K562 (cell line): Measurements from ENCODE around the gene ERN1. TPM values are rescaled to one million over a fixed set of nuclear protein-coding genes. Genes with fewer than 3 reads are reported as not detected.

Source experiments
- ATAC-seq: fragments of 200-7000 bp; cut with Tn5 transposase; 3 replicates; pipeline ENCODE4 v1.9.1; 2020; ENCODE audit warnings: moderate library complexity
- BruUV-seq: library from RNA; stranded (reverse); fragments of 400-500 nt; replicated peaks from 2 replicates; lab custom pipeline; 2021; lab: Mats Ljungman, UMichigan
- CTCF ChIA-PET: fragments of 300-600 bp; formaldehyde crosslinking; extraction: SDS; loops from one replicate; lab custom pipeline; 2021; ENCODE audit warnings: low intra/inter-chr PET ratio; lab: Yijun Ruan, JAX
- POLR2A ChIA-PET: fragments of 300-600, 350-650 bp; sonication (Branson Sonifier 250); formaldehyde crosslinking; extraction: SDS; loops from one replicate; lab custom pipeline; 2021; ENCODE audit warnings: antibody characterized with exemption, inconsistent platforms; lab: Yijun Ruan, JAX
- DNase-seq, 4 experiments: peaks; one replicate each; pipeline versions ENCODE4 v3.0.0 to v3.0.0-alpha.2; 2011 to 2018; ENCODE audit warnings: low spot score in 3 of 4, mixed read lengths in 3 of 4; ENCODE audit errors: extremely low read depth in 1 of 4
- FAIRE-seq: peaks from 2 replicates; lab custom pipeline; 2011; peaks lifted over from hg19 to GRCh38; lab: Jason Lieb, UNC
- H2AFZ ChIP-seq: 2 replicates; pipeline ENCODE4 v1.6.0; 2011; ENCODE audit warnings: low read depth, low read length, control low read depth, inconsistent platforms
- H3K27ac ChIP-seq: fragments of 200-600 bp; 3 replicates; pipeline ENCODE4 v1.8.0; 2011; ENCODE audit warnings: low read depth, mild to moderate bottlenecking, control low read depth, inconsistent platforms, low read length, moderate library complexity, mixed read lengths; ENCODE audit errors: extremely low read depth
- H3K27me3 ChIP-seq, 2 experiments: fragments of 300-600 bp in 1 of 2; 2 replicates in 1 of 2; 3 replicates in 1 of 2; pipeline versions ENCODE4 v1.6.0 to v1.8.0; 2011; ENCODE audit warnings: inconsistent platforms in 2 of 2, low read length in 2 of 2, mild to moderate bottlenecking in 1 of 2, mixed read lengths in 1 of 2, moderate library complexity in 1 of 2; ENCODE audit not compliant: control insufficient read depth in 2 of 2, insufficient read depth in 2 of 2
- H3K36me3 ChIP-seq: fragments of 300-600 bp; 3 replicates; pipeline ENCODE4 v1.8.0; 2011; ENCODE audit warnings: mild to moderate bottlenecking, low read length, inconsistent platforms; ENCODE audit not compliant: control insufficient read depth, insufficient read depth
- H3K4me1 ChIP-seq, 2 experiments: fragments of 200-600 bp in 1 of 2; replicated peaks in 1 of 2; 2 replicates in 1 of 2; 3 replicates in 1 of 2; pipeline versions ENCODE4 v1.5.1 to v1.8.0; 2011; ENCODE audit warnings: inconsistent platforms in 2 of 2, low read length in 2 of 2, mild to moderate bottlenecking in 1 of 2, mixed read lengths in 1 of 2, moderate library complexity in 1 of 2; ENCODE audit not compliant: control insufficient read depth in 2 of 2, insufficient read depth in 2 of 2
- H3K4me2 ChIP-seq: 2 replicates; pipeline ENCODE4 v1.6.1; 2011; ENCODE audit warnings: low read length, control low read depth, inconsistent platforms, mixed read lengths; ENCODE audit not compliant: insufficient read depth
- H3K4me3 ChIP-seq: fragments of 200-600 bp; sonication (generic), shearing (Covaris generic); 2 replicates; pipeline ENCODE4 v1.5.1; 2016; ENCODE audit warnings: control low read depth, inconsistent platforms
- H3K79me2 ChIP-seq: fragments of 200-600 bp; 3 replicates; pipeline ENCODE4 v1.8.0; 2011; ENCODE audit warnings: low read length, inconsistent platforms; ENCODE audit not compliant: control insufficient read depth, insufficient read depth
- H3K9ac ChIP-seq, 2 experiments: 2 replicates each; pipeline versions ENCODE4 v1.6.0 to v1.6.1; 2011; ENCODE audit warnings: low read depth in 2 of 2, low read length in 2 of 2, control low read depth in 1 of 2, inconsistent platforms in 1 of 2, mild to moderate bottlenecking in 1 of 2, mixed read lengths in 1 of 2; ENCODE audit not compliant: insufficient read depth in 1 of 2
- H3K9me1 ChIP-seq: one replicate; pipeline ENCODE4 v1.6.0; 2011; ENCODE audit warnings: inconsistent platforms, mild to moderate bottlenecking, low read length, moderate library complexity; ENCODE audit not compliant: control insufficient read depth, insufficient read depth
- H3K9me3 ChIP-seq: replicated peaks from 2 replicates; pipeline ENCODE4 v1.5.1; 2011; ENCODE audit warnings: low read depth, low read length, inconsistent platforms; ENCODE audit not compliant: control insufficient read depth, insufficient read depth
- H4K20me1 ChIP-seq: replicated peaks from 2 replicates; pipeline ENCODE4 v1.6.1; 2011; ENCODE audit warnings: low read length, inconsistent platforms, mixed read lengths; ENCODE audit not compliant: control insufficient read depth, insufficient read depth
- COPS2 ChIP-seq: fragments of 450-650 bp; conservative IDR thresholded peaks from 2 replicates; pipeline ENCODE4 v1.6.1; 2016; ENCODE audit warnings: mild to moderate bottlenecking, moderate library complexity
- DEAF1 ChIP-seq: fragments of 450-650 bp; formaldehyde crosslinking; IDR thresholded peaks from 2 replicates; pipeline ENCODE4 v1.4.0; 2020; ENCODE audit warnings: mild to moderate bottlenecking, moderate library complexity
- DPF2 ChIP-seq: fragments of 450-650 bp; IDR thresholded peaks from 2 replicates; pipeline ENCODE4 v1.6.1; 2016
- HDAC1 ChIP-seq, 2 experiments: fragments of 450-650 bp; IDR thresholded peaks; 2 replicates each; pipeline ENCODE4 v1.6.1; 2016 to 2017; ENCODE audit warnings: inconsistent platforms in 1 of 2, mild to moderate bottlenecking in 1 of 2, moderate library complexity in 1 of 2
- REST ChIP-seq, 2 experiments: fragments of 450-650 bp; formaldehyde crosslinking in 1 of 2; IDR thresholded peaks; 2 replicates each; pipeline versions ENCODE4 v1.4.0 to v1.6.1; 2014 to 2020; ENCODE audit warnings: mild to moderate bottlenecking in 2 of 2, borderline replicate concordance in 1 of 2, low read depth in 1 of 2
- SP1 ChIP-seq: sonication (generic); formaldehyde crosslinking; IDR thresholded peaks from 2 replicates; pipeline ENCODE4 v1.8.1; 2022; ENCODE audit warnings: mild to moderate bottlenecking, missing genetic modification reagents
- TEAD4 ChIP-seq, 2 experiments: sonication (generic) in 1 of 2; formaldehyde crosslinking in 1 of 2; IDR thresholded peaks; 2 replicates each; pipeline versions ENCODE4 v1.6.1 to v1.8.0; 2012 to 2022; ENCODE audit warnings: borderline replicate concordance in 1 of 2, inconsistent platforms in 1 of 2, low read length in 1 of 2, mild to moderate bottlenecking in 1 of 2, missing genetic modification reagents in 1 of 2
- WGBS: fragments of 100-300 bp; shearing (Covaris generic); methylation state at CpG from one replicate; pipeline ENCODE4 v1.1.6; 2016; ENCODE audit warnings: low coverage, mixed read lengths; ENCODE audit not compliant: insufficient coverage; ENCODE audit errors: missing lambda C conversion rate; 5-methylcytosine and 5-hydroxymethylcytosine counted together
- in situ Hi-C: fragments of 300-500 bp; cut with MboI; formaldehyde crosslinking; loops from 4 replicates; pipeline ENCODE4 v1.15.0; 2018; ENCODE audit warnings: inconsistent platforms, mixed read lengths
- intact Hi-C: fragments of 100-400 bp; cut with micrococcal nuclease; formaldehyde crosslinking; loops from 2 replicates; pipeline ENCODE4 v1.14.2; 2022
- polyA plus RNA-seq, 8 experiments: library from polyadenylated mRNA; depleted of rRNA in 4 of 8; stranded (reverse) in 5 of 8; unstranded in 3 of 8; fragments of >200 nt; fragmentation: Nextera tagmentation in 2 of 8; fragmentation: Illumina TruSeq in 1 of 8; extraction: Ambion mirVana in 2 of 8; extraction: Trizol in 1 of 8; gene quantifications; 2 replicates each; pipeline versions ENCODE4 v1.2.1 to v1.2.3, GENCODE V29; 2011 to 2014; ENCODE audit warnings: inconsistent platforms in 1 of 8, missing spikeins in 1 of 8
- total RNA-seq, 7 experiments: library from RNA; depleted of rRNA in 6 of 7; stranded (reverse); fragments of >200 nt in 6 of 7; fragmentation: Illumina TruSeq in 2 of 7; extraction: Trizol in 2 of 7; gene quantifications; 2 replicates each; pipeline versions ENCODE4 v1.2.1 to v1.2.3, GENCODE V29; 2011 to 2021; ENCODE audit warnings: low replicate concordance in 1 of 7

ERN1 gene
- total and polyA plus RNA-seq, 9 of the 15 experiments (the other 6 are each of a cell fraction or from before 2014, with no cell fraction given), result 2.1 to 22.5 (median 7.3) TPM

- FAIRE-seq, result peak; percentile 96
- Histone ChIP-seq H3K4me2 (no peak overlapping the region), H3K9me3 (no peaks in the 10 kb centered on the region), H3K27ac (no peak overlapping the region), H3K36me3 (no peaks in the 10 kb centered on the region), H3K9me1 (peaks cover 3% of the 10 kb centered on the region), H3K27me3 (no peaks in the 10 kb centered on the region), H3K79me2 (peaks cover 11% of the 10 kb centered on the region), H3K9ac (no peak overlapping the region), H3K4me3 (no peak overlapping the region), H3K4me1 (peaks cover 12 to 13% of the 10 kb centered on the region in 2 experiments; a peak in 4 of 5 replicates), H2AFZ (no peak overlapping the region), H4K20me1 (no peaks in the 10 kb centered on the region)
- ChIA-PET POLR2A (interaction anchor here (0.6 to 3.9 kb wide), 8 partner anchors 9 to 128 kb away, joined by 3 to 35 read pairs (median 3); no protein-coding TSS in a partner anchor), CTCF (interaction anchor here (0.6 to 2.6 kb wide), 7 partner anchors 70 to 230 kb away, joined by 3 to 32 read pairs (median 4); partner anchors contain the start of gene GH1)
- WGBS, result 28% methylated on average over 8 of the region's 8 CpGs
- peak; percentile 12 for ATAC-seq
- intact Hi-C loops (loop anchor here (1.0 to 5.0 kb wide), 4 partner anchors 70 to 216 kb away; partner anchors contain the start of gene GH1), in situ Hi-C loops (loop anchor here (5.0 to 10.0 kb wide), 3 partner anchors 71 to 221 kb away; partner anchors contain the start of gene CSHL1)
- BruUV-seq, result no TSS peak
- DNase-seq, result peak; percentile 30 to 77 (median 52)
- TF ChIP-seq DPF2, result no peak
- TF ChIP-seq SP1 (CRISPR knock-in tag), result peak; percentile 45; the same call in 1 of the 2 replicates
- peak; percentile 88 for TF ChIP-seq REST (IDR thresholded peaks at IDR 0.05; ENCODE audit: borderline replicate concordance)
- no peak for TF ChIP-seq REST (CRISPR knock-in tag; IDR thresholded peaks at IDR 0.05; ENCODE audit: low read depth)
- no peak for TF ChIP-seq HDAC1 (IDR thresholded peaks at IDR 0.05)
- 0 out of 2 replicates have a peak, but pooled peaks have one; percentile 14 for TF ChIP-seq TEAD4 (IDR thresholded peaks at IDR 0.05; ENCODE audit: low read length)
- TF ChIP-seq TEAD4 (CRISPR knock-in tag; IDR thresholded peaks at IDR 0.05; ENCODE audit: borderline replicate concordance), result no peak
- TF ChIP-seq DEAF1 (CRISPR knock-in tag), result peak; percentile 75
- no peak for TF ChIP-seq COPS2
Observed at GRCh38 chr17:64133546-64134215, 3.7 kb upstream of the ERN1 start.
